SH-SY5Y (cell line): ENCODE data around the gene GPC1.

Experiments
- GATA2 ChIP-seq: IDR thresholded peaks from 2 replicates; pipeline ENCODE4 v1.6.1; 2011; ENCODE audit warnings: mild to moderate bottlenecking, low read depth, low read length
- GATA3 ChIP-seq: IDR thresholded peaks from 2 replicates; pipeline ENCODE4 v1.6.1; 2011; ENCODE audit warnings: low read depth, mild to moderate bottlenecking, low read length, moderate library complexity

DNA sequence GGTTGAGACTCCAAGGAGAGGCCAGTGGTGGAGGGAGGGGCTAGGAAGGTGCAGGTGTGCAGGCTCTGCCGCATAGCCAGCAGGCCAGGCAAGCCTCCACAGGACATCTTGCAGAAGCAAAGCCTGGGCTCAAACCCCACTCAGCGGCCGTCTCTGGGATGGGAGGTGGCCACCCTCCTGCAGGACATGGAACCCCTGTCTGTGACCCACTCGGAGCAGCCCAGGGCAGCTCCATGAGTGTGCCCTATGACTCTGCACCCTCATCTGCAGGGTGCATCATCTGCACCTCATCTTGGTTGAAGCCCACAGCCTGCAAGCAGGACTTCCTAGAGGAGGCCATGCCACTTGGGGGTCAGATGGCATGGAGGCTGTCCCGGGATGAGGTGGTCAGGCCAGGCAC, 46.3 kb downstream of the GPC1 start:
- TF ChIP-seq GATA2 (no peak), GATA3 (no peak)
